HG03520 (cell line): ENCODE data around the gene ADCY5.

Source experiments
- ATAC-seq: cut with Tn5 transposase; IDR thresholded peaks from one replicate; pipeline ENCODE4 v1.9.1; 2021; ENCODE audit warnings: mild to moderate bottlenecking, moderate library complexity; ENCODE audit not compliant: unreplicated experiment

ADCY5 gene

GRCh38 chr3:123292321-123293310 lies 156.3 kb downstream of the ADCY5 start:
- no peak for ATAC-seq

GRCh38 chr3:123291404-123291803 lies 157.5 kb downstream of the ADCY5 start:
- no peak for ATAC-seq

- ATAC-seq: no peak
These were observed 157.9 kb downstream of the ADCY5 start for GRCh38 chr3:123290962-123291361.

GRCh38 chr3:123290107-123290930 lies 158.6 kb downstream of the ADCY5 start:
- ATAC-seq: no peak

GRCh38 chr3:123289391-123290106 lies 159.3 kb downstream of the ADCY5 start:
- no peak for ATAC-seq

- ATAC-seq: no peak
These were observed 161.0 kb downstream of the ADCY5 start for GRCh38 chr3:123287962-123288302.

- no peak for ATAC-seq
These were observed 161.6 kb downstream of the ADCY5 start for GRCh38 chr3:123287051-123287961.

- ATAC-seq: no peak
These were observed 162.4 kb downstream of the ADCY5 start for GRCh38 chr3:123286308-123287023.

GRCh38 chr3:123285931-123286307 lies 163.0 kb downstream of the ADCY5 start:
- ATAC-seq: no peak

- no peak for ATAC-seq
These were observed 163.4 kb downstream of the ADCY5 start for GRCh38 chr3:123285479-123285878.

- no peak for ATAC-seq
These were observed 163.8 kb downstream of the ADCY5 start for GRCh38 chr3:123285066-123285465.

GRCh38 chr3:123284399-123285010 lies 164.4 kb downstream of the ADCY5 start:
- ATAC-seq: no peak

GRCh38 chr3:123283657-123284398 lies 165.1 kb downstream of the ADCY5 start:
- ATAC-seq: no peak

GRCh38 chr3:123283074-123283473 lies 165.8 kb downstream of the ADCY5 start:
- ATAC-seq: no peak

- no peak for ATAC-seq
These were observed 166.4 kb downstream of the ADCY5 start for GRCh38 chr3:123282461-123282860.

- ATAC-seq: no peak
These were observed 167.0 kb downstream of the ADCY5 start for GRCh38 chr3:123281929-123282328.

- ATAC-seq: no peak
These were observed 167.5 kb downstream of the ADCY5 start for GRCh38 chr3:123281406-123281805.

GRCh38 chr3:123279121-123279520 lies 169.8 kb downstream of the ADCY5 start:
- no peak for ATAC-seq
